ENCODE measurements around the gene NCKAP5.

DNA sequence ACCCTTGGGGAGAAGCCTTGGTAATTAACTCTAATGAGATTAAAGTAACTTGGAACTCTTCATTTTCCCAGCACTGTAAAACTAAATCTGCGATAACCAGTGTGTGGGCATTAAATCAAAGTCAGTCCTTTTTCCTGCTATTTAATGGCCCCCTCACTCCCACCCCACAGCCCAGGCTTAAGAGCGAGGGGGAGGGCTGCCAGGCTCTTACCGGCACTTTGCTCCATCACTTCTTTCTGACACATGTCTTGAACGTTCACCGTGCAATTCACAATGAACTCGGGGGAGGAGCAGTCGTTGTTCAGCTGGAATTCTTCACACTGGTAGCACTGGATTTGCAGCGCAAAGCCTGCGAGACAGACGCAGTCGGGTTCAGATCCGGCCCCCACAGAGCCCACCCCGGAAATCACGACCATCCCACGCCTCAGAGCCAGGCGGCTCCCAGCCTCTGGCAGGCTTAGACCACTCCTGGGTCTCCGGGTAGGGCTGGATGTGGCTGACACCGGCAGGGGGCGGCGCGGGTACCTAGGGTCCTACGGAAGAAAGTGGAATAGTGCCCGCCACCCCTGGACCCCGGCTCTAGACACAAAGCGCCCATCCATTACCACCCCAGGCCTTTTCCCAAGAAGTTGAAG is 900.0 kb downstream of the NCKAP5 start:
- no peak for TF ChIP-seq EZH2 (IDR thresholded peaks at IDR 0.05; ENCODE audit: insufficient read depth, poor library complexity, severe bottlenecking)
- no peak for TF ChIP-seq EZH2phosphoT487 (IDR thresholded peaks at IDR 0.05; ENCODE audit: insufficient read depth, low read depth)

Data from GM23248 (cell line).